HG03442 (cell line): Measurements from ENCODE around the gene PIP5K1C.
"Not testable (repeated sequence)": the region's sequence is repeated elsewhere in the genome, so short reads cannot be mapped to it uniquely, and the experiment has no call there.

Experiments
- ATAC-seq: cut with Tn5 transposase; IDR thresholded peaks from one replicate; pipeline ENCODE4 v1.9.1; 2021; ENCODE audit warnings: mild to moderate bottlenecking, moderate library complexity; ENCODE audit not compliant: unreplicated experiment

Gene PIP5K1C

GRCh38 chr19:3591876-3592613 lies 108.2 kb downstream of the PIP5K1C start:
- no peak for ATAC-seq

GRCh38 chr19:3590991-3591659 lies 109.1 kb downstream of the PIP5K1C start:
- no peak for ATAC-seq

- no peak for ATAC-seq
Observed at GRCh38 chr19:3589949-3590348, 110.3 kb downstream of the PIP5K1C start.

GRCh38 chr19:3589439-3589838 lies 110.8 kb downstream of the PIP5K1C start:
- ATAC-seq, result no peak

- ATAC-seq, result no peak
Observed at GRCh38 chr19:3586707-3587346, 113.4 kb downstream of the PIP5K1C start.

- no peak for ATAC-seq
Observed at GRCh38 chr19:3586127-3586626, 114.1 kb downstream of the PIP5K1C start.

GRCh38 chr19:3585301-3586126 lies 114.8 kb downstream of the PIP5K1C start, which contains the start of gene GIPC3:
GIPC3 (plus strand) TSS chr19:3585478; CDS start chr19:3585598, 120 bp downstream.
- no peak for ATAC-seq

- not testable (repeated sequence) for ATAC-seq
Observed at GRCh38 chr19:3584036-3584802, 116.0 kb downstream of the PIP5K1C start.

GRCh38 chr19:3581792-3582191 lies 118.5 kb downstream of the PIP5K1C start:
- not testable (repeated sequence) for ATAC-seq
